Measurements from ENCODE around the gene MARF1.
"Not testable (repeated sequence)": the region's sequence is repeated elsewhere in the genome, so short reads cannot be mapped to it uniquely, and the experiment has no call there.

Gene MARF1

GRCh38 chr16:15618392-15618791, 24.6 kb downstream of the MARF1 start:
- DNase-seq = no peak

- DNase-seq = no peak
Observed at GRCh38 chr16:15617901-15618300, 25.1 kb downstream of the MARF1 start.

- no peak for DNase-seq
Observed at GRCh38 chr16:15616475-15617165, 26.3 kb downstream of the MARF1 start.

DNA sequence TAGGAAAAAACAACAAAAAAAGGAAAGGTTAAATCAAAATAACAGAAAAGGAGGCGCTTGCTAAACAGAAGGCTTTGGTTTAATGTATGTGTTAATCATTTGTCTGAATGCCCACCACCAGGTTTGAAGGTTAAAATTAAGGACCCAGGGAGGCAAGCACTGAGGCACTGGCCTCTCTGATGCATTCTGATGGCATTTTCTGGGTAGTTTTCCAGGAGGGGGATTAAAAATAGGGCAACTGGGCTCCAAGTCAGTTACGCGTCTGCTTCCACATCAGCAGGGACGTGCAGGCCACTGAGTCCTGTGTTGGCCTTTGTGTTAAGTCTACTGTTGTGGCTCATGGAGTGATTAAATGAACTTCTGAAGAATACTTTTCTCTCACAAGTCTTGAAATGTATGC, 26.9 kb downstream of the MARF1 start:
- DNase-seq = no peak

DNA sequence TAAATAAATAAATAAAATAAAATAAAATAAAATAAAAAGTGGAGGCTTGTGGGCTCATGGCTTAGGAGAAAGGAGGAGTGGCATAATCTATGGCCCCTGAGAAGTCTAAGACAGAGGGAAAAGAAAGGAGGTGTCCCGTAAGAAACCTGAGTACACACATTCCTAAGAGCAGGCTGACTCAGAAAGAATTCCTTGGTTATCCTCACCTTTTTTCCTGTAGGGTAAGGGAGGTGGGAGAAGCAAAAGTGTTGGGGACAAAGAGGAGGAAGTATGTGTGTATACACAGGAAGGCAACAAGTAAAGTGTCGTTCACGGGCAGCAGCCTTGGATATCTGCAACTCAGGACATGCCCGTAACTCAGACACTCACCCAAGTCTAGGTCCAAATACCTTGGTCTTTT, 29.3 kb downstream of the MARF1 start:
- DNase-seq = no peak

DNA sequence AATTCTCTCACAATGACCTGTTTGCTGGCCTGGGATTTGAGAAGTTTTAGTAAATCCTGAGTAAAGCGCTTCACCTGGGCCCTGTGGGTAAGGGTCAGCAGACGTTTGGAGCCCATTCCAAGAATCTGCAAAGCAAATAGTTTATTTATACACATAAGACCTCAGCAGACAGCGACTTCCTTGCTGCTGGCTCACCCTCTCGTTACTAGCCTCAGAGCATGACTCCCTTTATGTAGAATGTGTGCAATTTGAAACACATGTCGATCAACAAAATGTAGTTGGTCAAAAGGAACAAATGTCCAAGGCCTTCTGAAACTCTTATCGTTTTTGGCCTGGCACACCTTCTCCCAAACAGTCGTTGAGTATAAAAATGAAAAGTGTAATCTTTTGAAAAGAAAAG, 31.3 kb downstream of the MARF1 start:
- no peak for DNase-seq

GRCh38 chr16:15610369-15610871, 32.5 kb downstream of the MARF1 start:
- no peak for DNase-seq

DNA sequence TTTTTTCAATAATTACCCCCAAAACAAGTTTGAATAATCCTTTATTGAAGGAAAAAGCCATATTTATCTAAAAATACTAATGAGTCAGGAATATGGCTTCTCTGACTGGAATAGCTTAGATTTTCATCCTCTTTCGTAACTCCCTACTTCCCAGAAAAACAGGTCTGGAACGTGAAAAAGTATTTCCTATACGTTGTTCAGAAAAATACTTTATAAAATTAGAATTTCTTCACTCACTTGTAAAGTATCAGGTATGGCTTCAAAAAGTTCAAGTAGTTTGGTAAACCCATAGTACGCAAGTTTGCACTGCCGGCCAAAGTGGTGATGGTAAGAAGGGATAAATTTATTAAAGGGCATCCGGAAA, 33.7 kb downstream of the MARF1 start:
- DNase-seq = no peak

DNA sequence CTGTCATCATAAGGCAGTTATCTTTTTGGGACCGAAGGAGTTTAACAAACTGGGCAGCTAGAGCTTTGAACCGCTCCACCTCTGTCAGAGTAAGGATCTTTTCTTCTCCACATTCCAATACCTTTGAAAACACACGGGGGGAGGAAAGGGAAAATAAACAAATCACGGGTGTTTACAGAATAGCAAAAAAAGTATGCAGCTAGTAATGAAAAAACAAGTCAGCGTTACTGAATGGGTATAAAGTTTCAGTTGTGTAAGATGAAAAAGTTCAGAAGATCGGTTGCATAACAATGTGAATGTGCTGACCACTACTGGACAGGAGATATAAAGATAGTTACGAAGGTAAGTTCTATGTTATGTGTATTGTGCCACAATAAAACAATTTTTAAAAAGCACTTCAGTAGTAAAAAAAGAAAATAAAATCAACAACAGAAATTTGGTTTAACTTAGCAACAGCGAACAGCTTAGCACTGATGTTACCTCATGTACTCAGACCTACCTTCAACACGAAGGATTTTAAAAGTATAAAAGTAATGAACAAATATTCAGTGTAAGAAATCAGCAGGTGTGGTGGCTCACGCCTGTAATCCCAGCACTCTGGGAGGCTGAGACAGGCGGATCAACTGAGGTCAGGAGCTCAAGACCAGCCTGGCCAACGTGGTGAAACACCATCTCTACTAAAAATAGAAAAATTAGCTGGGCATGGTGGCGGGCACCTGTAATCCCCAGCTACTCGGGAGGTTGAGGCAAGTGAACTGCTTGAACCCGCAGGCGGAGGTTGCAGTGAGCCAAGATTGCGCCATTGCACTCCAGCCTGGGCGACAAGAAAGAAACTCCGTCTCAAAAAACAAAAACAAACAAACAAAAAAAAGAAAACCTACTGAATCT, 34.3 kb downstream of the MARF1 start:
- no peak for DNase-seq

DNA sequence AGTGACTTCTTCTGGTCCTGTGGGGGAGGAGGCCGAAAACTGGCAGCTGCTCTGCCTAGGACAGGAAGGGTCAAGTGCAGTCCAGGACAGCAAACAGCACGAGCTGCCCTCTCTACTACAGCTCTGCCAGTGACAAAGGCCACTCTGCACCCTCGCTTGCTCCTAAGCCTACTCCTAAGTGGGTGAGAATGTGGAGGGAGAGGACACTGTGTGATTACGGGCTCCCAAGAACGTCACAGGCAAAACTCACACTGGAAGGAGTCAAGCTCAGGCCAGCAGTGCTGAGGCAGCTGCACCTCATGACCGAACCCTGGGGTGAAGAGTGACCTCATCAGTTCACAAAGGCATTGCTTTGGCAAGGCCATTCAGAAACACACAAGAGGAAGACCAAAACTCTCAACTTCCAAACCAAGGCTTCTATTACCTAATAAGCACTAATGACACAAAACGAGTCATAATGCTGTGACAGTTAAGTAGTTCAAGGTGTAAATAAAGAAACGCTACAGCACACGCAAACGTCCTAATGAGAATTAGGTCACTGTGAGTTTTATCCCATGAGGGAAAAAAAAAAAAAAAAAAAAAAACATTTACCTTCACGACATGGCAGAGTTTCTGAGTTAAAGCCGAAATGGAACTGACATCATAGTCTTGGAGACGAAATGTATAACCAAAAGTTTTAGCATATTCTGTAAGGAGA, 35.1 kb downstream of the MARF1 start:
- DNase-seq = no peak

- not testable (repeated sequence) for DNase-seq
Observed at GRCh38 chr16:15607221-15607699, 35.7 kb downstream of the MARF1 start.

GRCh38 chr16:15606518-15607220, 36.3 kb downstream of the MARF1 start:
- no peak for DNase-seq

GRCh38 chr16:15605839-15606517, 37.0 kb downstream of the MARF1 start:
- DNase-seq = no peak

- no peak for DNase-seq
Observed at GRCh38 chr16:15604460-15605440, 38.2 kb downstream of the MARF1 start.

GRCh38 chr16:15602285-15603044, 40.5 kb downstream of the MARF1 start:
- DNase-seq = no peak

DNA sequence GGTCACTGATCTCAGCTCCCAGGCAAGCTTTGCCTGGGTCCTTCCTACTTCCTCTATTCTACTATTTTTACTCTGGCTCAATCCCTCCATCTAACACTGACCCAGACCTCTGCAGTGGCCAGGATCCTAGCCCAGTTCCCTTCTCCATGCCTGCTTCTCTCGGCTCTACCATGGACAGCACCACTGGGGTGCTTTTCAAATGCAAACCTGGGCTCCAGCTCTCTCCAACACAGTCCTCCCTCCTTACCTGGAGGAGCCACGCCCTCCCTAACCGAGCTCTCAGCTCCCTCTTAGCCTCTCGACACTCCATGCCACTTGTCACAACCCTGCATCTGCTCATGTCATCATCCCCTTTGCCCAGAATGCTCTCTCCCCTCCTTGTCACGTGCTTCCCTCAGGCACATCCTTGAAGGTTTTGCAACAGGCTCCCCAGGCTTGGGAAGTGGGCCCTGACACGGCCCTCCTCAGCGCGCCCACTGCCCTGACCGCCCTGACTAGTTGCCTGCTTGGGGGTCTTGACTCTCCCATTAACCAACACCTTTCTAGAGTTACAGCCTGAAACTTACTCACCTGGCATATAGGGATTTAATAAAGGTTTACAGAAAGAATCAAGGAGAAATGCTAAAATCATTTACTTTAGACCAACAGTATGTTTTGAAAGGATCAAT, 41.6 kb downstream of the MARF1 start:
- DNase-seq = no peak

GRCh38 chr16:15599303-15600070, 43.5 kb downstream of the MARF1 start:
- DNase-seq = no peak

DNA sequence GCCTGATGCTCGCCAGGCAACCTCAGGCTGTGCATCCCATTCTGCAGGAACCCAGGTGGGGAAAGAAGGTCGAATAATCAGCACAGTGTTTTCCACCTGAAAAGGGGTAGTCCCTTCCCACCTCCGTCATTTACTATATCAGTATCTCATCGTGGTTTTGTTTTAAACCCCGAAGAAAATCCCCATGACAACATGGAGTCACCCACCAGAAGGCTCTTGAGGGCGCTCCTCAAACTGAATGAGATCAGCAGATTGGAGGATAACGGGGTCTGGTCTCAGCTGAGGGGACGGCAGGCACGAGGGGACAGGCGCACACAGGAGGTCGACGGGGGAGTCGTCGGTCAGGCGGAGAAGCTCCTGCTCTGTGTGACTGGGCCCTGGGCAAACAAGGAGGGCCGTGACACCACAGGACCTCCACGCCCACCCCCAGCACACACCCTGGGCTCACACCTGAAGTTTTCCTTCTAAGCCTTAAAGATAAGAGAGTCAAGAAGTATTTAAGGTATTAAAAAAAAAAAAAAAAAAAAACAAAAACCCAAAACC, 44.2 kb downstream of the MARF1 start:
- no peak for DNase-seq

Data from NCI-H1048 (cell line).